Vagina (tissue), 2 donors: ENCODE results near the gene NCCRP1. TPM values are rescaled to one million over a fixed set of nuclear protein-coding genes. Genes with fewer than 3 reads are reported as not detected.

Experiments used
- DNase-seq, 2 donors: peaks; one replicate each; pipeline ENCODE4 v3.0.0-alpha.2; 2017; ENCODE audit errors: extremely low spot score in 2 of 2
- H3K27ac ChIP-seq: fragments of 200-600 bp; sonication (generic); one replicate; pipeline ENCODE4 v1.5.1; 2019
- H3K27me3 ChIP-seq: fragments of 200-600 bp; sonication (generic); one replicate; pipeline ENCODE4 v1.5.1; 2019
- H3K36me3 ChIP-seq, 2 donors: fragments of 200-600 bp; sonication (generic); one replicate each; pipeline ENCODE4 v1.5.1; 2017 to 2019
- H3K4me1 ChIP-seq: fragments of 200-600 bp; sonication (generic); one replicate; pipeline ENCODE4 v1.5.1; 2019
- H3K4me3 ChIP-seq, 2 donors: fragments of 200-600 bp; sonication (generic); 1 replicate in 1 of 2; 2 replicates in 1 of 2; pipeline ENCODE4 v1.5.1; 2016 to 2019
- H3K9me3 ChIP-seq: fragments of 200-600 bp; sonication (generic); one replicate; pipeline ENCODE4 v1.5.1; 2019
- CTCF ChIP-seq, 3 experiments: fragments of 450-650 bp in 2 of 3; fragments of 200-600 bp in 1 of 3; sonication (generic) in 1 of 3; IDR thresholded peaks; one replicate each; pipeline ENCODE4 v1.5.1; 2017 to 2019; ENCODE audit warnings: antibody characterized with exemption in 3 of 3, mild to moderate bottlenecking in 2 of 3, moderate library complexity in 2 of 3
- POLR2A ChIP-seq, 2 donors: fragments of 450-650 bp; IDR thresholded peaks; one replicate each; pipeline ENCODE4 v1.6.1; 2017; ENCODE audit warnings: antibody characterized with exemption in 2 of 2, mild to moderate bottlenecking in 2 of 2, moderate library complexity in 2 of 2
- POLR2AphosphoS5 ChIP-seq, 2 donors: sonication (generic); formaldehyde crosslinking; IDR thresholded peaks; one replicate each; pipeline ENCODE4 v1.9.0; 2017; ENCODE audit warnings: antibody characterized with exemption in 2 of 2, mild to moderate bottlenecking in 2 of 2, low read depth in 1 of 2; ENCODE audit not compliant: insufficient read depth in 1 of 2
- intact Hi-C: fragments of 100-400 bp; cut with DNase I; formaldehyde crosslinking; loops from one replicate; pipeline ENCODE4 v1.15.1; 2023
- total RNA-seq: library from RNA; depleted of rRNA; stranded (reverse); fragments of >200 nt; gene quantifications from one replicate; pipeline ENCODE4 v1.2.3, GENCODE V29; 2016

The NCCRP1 gene
- total RNA-seq, 1 donor from 2014 or later: 41.7 TPM

GRCh38 chr19:39180749-39181148 is 16.0 kb upstream of the NCCRP1 start:
- peaks cover 0 to 28% of the 10 kb centered on the region in 2 donors for H3K36me3 ChIP-seq
- no peak overlapping the region for H3K4me3 ChIP-seq
- TF ChIP-seq POLR2A (IDR thresholded peaks at IDR 0.05) (no peak), CTCF (IDR thresholded peaks at IDR 0.05) (no peak), POLR2AphosphoS5 (IDR thresholded peaks at IDR 0.05; ENCODE audit: insufficient read depth in 1 of 2, low read depth in 1 of 2) (no peak)
- H3K27me3 ChIP-seq: no peaks in the 10 kb centered on the region
- H3K4me1 ChIP-seq: no peaks in the 10 kb centered on the region
- DNase-seq: no peak
- no peak overlapping the region for H3K27ac ChIP-seq
- no peaks in the 10 kb centered on the region for H3K9me3 ChIP-seq
- intact Hi-C loops: loop anchor here (5.0 kb wide), 1 partner anchor 58 kb away; no protein-coding TSS in a partner anchor

DNA sequence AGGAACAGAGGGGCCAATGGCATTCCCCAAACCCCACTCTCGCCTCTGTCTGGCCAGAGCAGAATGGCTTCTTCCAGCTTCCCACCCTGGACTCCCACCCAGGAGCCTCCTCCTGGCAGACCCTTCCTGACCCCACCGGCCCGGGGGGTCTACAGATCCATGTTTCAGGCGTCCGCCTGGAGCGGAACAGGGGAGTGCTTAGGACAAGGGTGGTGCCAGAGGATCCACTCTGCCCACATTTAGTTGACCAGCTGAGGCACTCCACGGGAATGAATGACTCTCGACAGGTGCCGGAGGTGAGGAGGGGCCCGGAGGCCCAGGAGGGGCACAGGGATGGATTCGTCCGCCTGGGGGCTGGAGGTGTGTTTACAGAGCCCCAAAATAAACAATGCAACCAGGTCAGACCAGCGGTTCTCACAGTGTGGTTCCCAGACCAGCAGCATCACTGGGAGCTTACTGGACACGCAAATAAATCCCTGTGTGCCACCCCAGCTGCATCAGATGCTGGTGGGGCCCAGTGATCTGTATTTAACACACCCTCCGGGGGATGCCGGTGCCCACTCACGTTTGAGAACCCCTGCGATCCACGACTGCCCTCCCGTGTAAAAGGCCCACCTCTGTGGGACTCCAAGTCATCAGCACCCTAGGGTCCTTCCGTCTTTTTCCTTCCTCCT is 15.1 kb upstream of the NCCRP1 start:
- no peak overlapping the region for H3K4me3 ChIP-seq
- TF ChIP-seq CTCF (IDR thresholded peaks at IDR 0.05) (no peak), POLR2AphosphoS5 (IDR thresholded peaks at IDR 0.05; ENCODE audit: insufficient read depth in 1 of 2, low read depth in 1 of 2) (no peak), POLR2A (IDR thresholded peaks at IDR 0.05) (no peak)
- peaks cover 0 to 22% of the 10 kb centered on the region in 2 donors for H3K36me3 ChIP-seq
- H3K27me3 ChIP-seq: no peaks in the 10 kb centered on the region
- intact Hi-C loops: loop anchor here (5.0 kb wide), 1 partner anchor 59 kb away; no protein-coding TSS in a partner anchor
- H3K4me1 ChIP-seq: no peaks in the 10 kb centered on the region
- H3K9me3 ChIP-seq: no peaks in the 10 kb centered on the region
- H3K27ac ChIP-seq: no peak overlapping the region
- DNase-seq: no peak

DNA sequence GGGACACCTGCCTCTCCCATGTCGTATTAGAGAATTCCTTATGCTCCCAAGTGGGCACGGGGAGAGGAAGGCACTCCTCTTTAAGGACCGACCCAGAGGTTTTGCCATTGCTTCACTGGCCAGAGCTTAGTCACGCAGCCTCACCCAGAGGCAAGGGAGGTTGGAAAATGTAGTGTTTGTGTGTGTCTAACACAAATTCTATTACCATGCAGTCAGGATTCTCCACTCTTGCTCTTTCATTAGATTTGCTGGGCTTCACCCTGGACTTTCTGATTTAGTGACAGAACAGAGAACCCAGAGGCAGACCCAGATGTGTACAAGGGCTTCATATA is 14.6 kb upstream of the NCCRP1 start:
- Histone ChIP-seq H3K4me1 (no peaks in the 10 kb centered on the region), H3K27ac (no peak overlapping the region), H3K4me3 (no peak overlapping the region), H3K36me3 (peaks cover 0 to 17% of the 10 kb centered on the region in 2 donors), H3K9me3 (no peaks in the 10 kb centered on the region), H3K27me3 (no peaks in the 10 kb centered on the region)
- TF ChIP-seq CTCF (IDR thresholded peaks at IDR 0.05): no peak
- intact Hi-C loops: loop anchor here (5.0 kb wide), 1 partner anchor 60 kb away; no protein-coding TSS in a partner anchor
- DNase-seq: no peak

DNA sequence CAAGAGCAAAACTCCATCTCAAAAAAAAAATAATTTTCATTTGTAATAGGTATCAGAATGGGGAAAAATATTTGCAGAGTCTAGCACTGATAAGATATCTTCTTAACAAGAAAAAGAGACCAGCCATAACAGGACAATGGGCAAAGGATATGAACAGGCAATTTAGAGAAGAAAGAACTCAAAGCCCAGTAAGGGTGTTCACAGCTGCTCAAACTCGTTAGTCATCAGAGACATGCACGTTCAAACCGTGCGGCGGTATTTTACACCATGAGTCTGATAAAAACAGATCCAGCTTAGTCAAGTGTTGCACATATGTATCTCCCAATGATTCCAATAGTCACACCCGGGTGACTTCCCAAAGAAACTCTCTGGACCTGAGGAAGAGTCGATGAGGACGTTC is 13.7 kb upstream of the NCCRP1 start:
- Histone ChIP-seq H3K27me3 (no peaks in the 10 kb centered on the region), H3K4me3 (no peak overlapping the region), H3K36me3 (peaks cover 0 to 7% of the 10 kb centered on the region in 2 donors), H3K27ac (no peak overlapping the region), H3K9me3 (no peaks in the 10 kb centered on the region), H3K4me1 (no peaks in the 10 kb centered on the region)
- TF ChIP-seq POLR2A (IDR thresholded peaks at IDR 0.05) (no peak), POLR2AphosphoS5 (IDR thresholded peaks at IDR 0.05; ENCODE audit: insufficient read depth in 1 of 2, low read depth in 1 of 2) (no peak), CTCF (IDR thresholded peaks at IDR 0.05) (no peak)
- intact Hi-C loops: loop anchor here (5.0 kb wide), 1 partner anchor 61 kb away; no protein-coding TSS in a partner anchor
- DNase-seq: no peak

GRCh38 chr19:39186391-39186790 is 10.4 kb upstream of the NCCRP1 start:
- intact Hi-C loops: no loop called here

More at GRCh38 chr19:39186391-39186790, 10.4 kb upstream of the NCCRP1 start:
- H3K4me1 ChIP-seq: no peaks in the 10 kb centered on the region
- TF ChIP-seq POLR2A (IDR thresholded peaks at IDR 0.05): no peak
- no peak for TF ChIP-seq CTCF (IDR thresholded peaks at IDR 0.05)
- no peak for TF ChIP-seq POLR2AphosphoS5 (IDR thresholded peaks at IDR 0.05; ENCODE audit: insufficient read depth in 1 of 2, low read depth in 1 of 2)
- no peaks in the 10 kb centered on the region for H3K27me3 ChIP-seq
- H3K9me3 ChIP-seq: no peaks in the 10 kb centered on the region
- no peak overlapping the region for H3K27ac ChIP-seq
- DNase-seq: no peak
- H3K4me3 ChIP-seq: no peak overlapping the region
- no peaks in the 10 kb centered on the region for H3K36me3 ChIP-seq
